Measurements from ENCODE around the gene CCDC116.
"Not testable (repeated sequence)": the region's sequence is repeated elsewhere in the genome, so short reads cannot be mapped to it uniquely, and the experiment has no call there.

CCDC116 gene

GRCh38 chr22:21652547-21653545, 20.3 kb downstream of the CCDC116 start:
- no peak for DNase-seq

DNA sequence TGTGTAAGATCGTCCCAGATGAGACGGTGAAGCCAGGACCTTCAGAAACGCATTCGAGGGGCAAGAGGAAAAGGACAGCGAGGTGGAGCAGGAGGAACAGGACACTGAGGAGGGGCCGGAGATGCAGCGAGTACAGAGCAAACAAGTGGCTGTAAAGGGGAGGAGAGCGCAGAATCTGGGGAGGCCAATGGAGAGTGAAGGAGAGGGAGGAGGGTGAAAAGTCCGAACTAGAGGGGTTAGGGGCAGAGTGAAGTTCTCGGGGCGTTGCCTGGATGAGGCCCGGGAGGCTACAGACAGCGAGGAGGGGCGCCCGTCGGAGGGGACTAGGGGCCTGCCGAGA, 24.4 kb downstream of the CCDC116 start:
- no peak for DNase-seq

DNA sequence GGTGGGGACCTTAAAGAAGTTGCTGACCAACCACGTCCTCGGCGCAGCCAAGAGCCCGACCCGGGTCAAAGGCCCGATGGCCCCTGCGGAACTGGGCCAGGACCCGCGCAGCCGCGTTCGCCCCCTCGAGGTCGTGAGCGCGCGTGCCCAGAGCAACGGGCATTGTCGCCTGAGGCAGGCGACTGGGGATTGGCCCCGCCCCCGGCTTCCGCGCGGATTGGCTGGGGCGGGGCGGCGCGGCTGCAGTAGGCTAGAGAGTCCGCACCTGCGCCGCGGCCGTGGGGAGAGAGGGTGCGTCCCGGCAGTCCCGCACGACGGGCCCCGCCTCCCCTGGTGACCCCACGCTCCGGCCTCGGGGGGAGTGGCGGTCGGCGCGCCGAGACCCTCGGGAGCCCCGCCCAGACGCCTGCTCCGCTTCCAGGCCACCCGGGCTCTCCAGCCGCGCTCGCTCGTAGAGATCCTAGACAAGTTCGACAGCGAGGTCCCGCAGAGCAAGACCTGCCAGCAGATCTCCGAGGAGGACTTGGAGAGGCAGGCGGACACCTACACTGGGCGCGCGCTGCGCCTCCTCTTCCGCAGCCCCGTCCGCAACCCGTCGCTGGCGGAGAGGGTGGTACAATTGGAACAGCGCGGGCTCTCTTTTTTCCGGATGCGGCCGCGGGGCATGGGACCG, 24.9 kb downstream of the CCDC116 start:
- peak; percentile 46 to 61 for DNase-seq

GRCh38 chr22:21659864-21660525, 27.4 kb downstream of the CCDC116 start:
- DNase-seq: no peak

GRCh38 chr22:21660904-21661303, 28.3 kb downstream of the CCDC116 start:
- no peak for DNase-seq

DNA sequence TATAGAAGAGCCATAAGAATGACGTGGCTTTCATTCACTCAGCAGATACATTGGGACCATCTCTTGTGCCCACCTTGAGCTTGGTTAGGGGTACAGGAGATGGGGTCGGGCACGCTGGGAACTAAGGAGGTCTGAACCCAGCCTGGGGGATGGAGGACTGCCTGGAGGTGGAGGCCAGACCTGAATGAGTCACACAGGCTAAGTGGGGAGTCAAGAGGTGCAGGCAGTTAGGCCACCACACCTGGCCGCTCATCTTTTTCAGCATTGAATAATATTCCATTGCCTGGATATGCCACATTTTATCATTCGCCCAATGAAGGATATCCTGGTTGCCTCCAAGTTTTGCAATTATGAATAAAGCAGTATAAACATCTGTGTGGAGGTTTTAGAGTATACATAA, 29.4 kb downstream of the CCDC116 start:
- no peak for DNase-seq

- no peak for DNase-seq
These were observed 31.2 kb downstream of the CCDC116 start for GRCh38 chr22:21663738-21664137.

DNA sequence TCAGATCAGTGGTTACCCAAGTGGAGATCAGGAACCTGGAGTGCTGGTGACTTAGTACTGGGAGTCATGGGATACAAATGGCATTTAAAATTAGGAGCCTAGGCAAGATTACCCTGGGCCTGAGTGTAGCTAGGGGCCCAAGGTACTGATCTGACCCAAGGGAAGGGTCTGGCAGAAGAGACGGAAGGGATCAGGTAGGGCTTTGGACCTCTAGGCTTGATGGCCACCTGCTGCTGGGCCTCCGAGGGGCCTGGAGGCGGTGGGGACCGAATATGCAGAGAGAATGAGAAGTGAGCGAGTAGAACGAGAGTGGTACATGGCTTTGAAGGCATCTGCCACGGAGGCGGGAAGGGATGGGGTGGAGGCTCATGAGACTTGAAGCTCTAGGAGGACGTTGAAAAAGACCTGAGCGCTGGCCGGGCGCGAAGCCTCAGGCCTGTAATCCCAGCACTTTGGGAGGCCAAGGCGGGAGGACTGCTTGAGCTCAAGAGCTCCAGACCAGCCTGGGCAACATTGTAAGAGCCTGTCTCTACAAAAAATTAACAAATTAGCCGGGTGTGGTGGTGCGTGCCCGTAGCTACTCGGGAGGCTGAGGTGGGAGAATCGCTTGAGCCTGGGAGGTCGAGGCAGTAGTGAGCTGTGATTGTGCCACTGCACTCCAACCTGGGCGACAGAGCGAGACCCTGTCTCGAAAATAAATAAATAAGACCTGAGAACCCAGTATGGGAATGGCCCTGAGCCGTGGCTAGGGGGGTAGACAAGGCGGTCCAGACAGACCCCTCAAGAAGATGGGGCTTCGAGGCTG, 32.7 kb downstream of the CCDC116 start:
- no peak for DNase-seq

GRCh38 chr22:21666786-21667185, 34.2 kb downstream of the CCDC116 start:
- no peak for DNase-seq

GRCh38 chr22:21669026-21669425, 36.5 kb downstream of the CCDC116 start:
- no peak for DNase-seq

GRCh38 chr22:21672107-21672629, 39.6 kb downstream of the CCDC116 start:
- DNase-seq: no peak

DNA sequence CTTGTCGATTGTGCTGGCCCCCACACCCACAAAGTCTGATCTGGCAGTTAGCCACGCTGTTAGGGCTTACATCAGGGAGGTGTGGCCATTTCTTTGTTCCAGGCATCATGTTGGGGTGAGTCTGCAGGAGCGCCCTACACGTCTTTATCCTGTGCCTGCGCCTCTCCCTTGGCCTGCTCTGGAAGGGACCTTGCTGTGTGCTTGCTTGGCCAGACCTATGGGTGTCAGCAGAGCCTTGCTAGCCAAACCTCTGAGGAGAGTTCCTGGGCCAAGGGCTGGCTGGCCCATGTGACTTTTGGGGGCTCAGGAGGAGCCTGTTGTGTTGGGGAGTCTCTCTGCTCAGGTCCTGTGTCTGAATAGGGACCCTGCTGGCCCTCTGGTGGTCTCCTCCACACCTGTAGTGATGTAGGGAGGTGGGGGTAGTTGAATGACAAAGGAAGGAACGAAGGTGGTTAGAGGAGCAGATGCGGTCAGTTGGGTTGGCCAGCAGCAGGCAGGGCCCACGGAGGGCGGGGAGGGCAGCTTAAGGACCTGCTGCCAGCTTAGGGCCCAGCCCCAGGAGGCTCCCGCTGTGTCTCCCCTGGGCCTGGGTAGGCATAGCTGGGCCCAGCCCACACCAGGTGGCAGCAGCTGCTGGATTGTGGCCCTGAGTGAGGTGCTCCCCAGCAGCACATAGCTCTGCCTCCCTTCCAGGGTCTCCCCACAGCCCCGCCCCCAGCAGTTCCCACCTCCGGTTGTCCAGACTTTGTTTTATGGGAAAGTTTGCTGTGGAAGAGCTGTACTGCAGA, 41.2 kb downstream of the CCDC116 start:
- DNase-seq: no peak

GRCh38 chr22:21674638-21675245, 42.2 kb downstream of the CCDC116 start:
- no peak for DNase-seq

- peak in 1 of 2 experiments; percentile 14 for DNase-seq
These were observed 45.3 kb downstream of the CCDC116 start for GRCh38 chr22:21677606-21678443.

- not testable (repeated sequence) for DNase-seq
These were observed 46.3 kb downstream of the CCDC116 start for GRCh38 chr22:21678842-21679241.

DNA sequence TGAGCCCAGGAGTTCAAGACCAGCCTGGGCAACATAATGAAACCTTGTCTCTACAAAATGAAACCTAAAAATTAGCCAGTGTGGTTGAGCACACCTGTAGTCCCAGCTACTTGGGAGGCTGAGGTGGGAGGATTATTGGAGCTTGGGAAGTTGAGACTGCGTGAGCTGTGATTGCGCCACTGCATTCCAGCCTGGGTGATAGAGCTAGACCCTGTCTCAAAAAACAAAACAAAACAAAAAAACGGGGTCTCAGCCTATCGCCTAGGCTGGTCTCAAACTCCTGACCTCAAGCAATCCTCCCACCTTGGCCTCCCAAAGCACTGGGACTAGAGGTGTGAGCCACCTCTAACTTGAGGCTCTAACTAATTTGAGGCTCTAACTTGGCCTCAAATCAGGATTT, 46.8 kb downstream of the CCDC116 start:
- no peak for DNase-seq

DNA sequence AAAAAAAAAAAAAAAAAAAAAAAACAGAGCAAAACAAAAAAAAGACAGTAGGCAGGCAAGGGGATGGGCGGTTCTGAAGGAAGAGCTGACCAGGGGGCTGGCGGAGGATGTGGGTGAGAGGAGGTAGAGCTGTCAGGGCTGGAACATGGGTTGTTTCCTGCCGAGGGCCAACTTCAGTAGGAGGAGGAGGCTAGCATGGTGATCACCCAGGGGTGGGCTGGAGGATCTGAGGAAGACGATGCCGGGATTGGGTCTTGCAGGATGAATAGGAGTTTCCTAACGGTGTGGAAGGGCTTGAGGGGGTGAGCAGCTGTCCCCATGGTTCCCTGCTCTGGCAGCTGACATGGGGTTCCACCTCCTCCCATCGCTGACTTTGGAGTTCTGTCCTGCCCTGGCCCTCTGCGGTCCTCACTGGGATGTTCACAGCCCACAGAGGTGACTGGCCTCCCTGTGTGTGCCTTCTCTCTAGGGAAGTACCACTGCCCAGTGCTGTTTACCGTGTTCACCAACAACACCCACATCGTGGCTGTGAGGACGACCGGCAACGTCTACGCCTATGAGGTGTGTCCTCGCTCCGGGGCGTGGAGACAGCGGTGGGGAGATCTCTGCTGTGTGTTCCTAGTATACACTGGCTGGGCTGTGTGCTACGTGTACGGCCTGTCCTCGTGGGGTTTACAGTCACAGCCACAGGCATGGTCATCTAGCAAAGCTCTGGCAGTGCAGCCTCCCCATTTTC, 48.4 kb downstream of the CCDC116 start:
- DNase-seq: no peak

DNA sequence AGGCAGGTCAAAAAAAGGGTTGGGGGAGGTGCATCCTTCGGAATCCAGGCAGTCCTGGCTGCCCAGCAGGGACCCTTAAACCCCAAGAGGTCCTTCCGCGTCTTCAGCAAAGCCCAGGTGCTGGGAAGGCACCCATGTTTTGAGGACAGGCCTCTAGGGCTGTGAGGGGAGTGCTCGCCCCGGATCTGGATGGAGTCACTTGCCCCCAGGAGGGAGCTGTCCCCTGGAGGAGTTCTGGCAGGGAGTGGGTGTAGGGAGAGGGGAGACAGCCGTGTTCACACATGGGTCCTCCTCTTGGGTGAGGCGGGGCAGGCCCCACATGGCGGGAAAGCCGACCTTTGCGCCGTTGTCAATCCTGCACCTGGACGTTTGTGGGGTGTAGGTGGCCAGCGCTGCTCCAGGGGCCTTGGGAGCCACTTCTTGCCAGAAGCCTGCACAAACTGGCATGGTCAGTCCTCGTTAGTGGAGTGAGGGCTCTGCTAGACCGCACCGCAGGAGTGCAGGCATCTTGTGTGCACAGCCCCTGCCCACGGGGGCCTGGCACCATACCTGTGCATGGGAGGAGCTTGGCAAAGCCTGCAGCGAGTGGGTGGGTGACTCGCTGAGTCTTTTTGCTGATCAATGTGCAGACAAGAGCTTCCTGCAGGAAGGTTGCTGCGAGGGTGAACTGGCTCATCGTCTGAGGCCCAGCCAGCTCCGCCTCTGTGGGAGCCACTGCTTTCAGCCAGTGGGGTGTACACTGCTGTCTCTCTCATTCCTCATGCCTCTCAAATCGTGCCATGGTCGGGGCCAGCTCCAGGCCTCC, 49.2 kb downstream of the CCDC116 start:
- DNase-seq: no peak
